HEK293 (cell line): ENCODE results near the gene GNG7.

Experiments used
- AEBP2 ChIP-seq: fragments of 450-650 bp; formaldehyde crosslinking; IDR thresholded peaks from 2 replicates; pipeline ENCODE4 v1.5.1; 2016; ENCODE audit warnings: missing biosample characterization, missing genetic modification characterization, borderline replicate concordance
- ELK4 ChIP-seq: IDR thresholded peaks from 2 replicates; pipeline ENCODE4 v1.6.1; 2011; ENCODE audit warnings: mild to moderate bottlenecking, low read depth, low read length, borderline replicate concordance
- HOXA7 ChIP-seq: sonication (generic); formaldehyde crosslinking; IDR thresholded peaks from 2 replicates; pipeline ENCODE4 v1.8.1; 2022; ENCODE audit warnings: missing genetic modification reagents, borderline replicate concordance
- KLF17 ChIP-seq: fragments of 450-650 bp; formaldehyde crosslinking; IDR thresholded peaks from 2 replicates; pipeline ENCODE4 v1.5.1; 2016; ENCODE audit warnings: missing biosample characterization, missing genetic modification characterization
- ZBTB21 ChIP-seq: fragments of 450-650 bp; formaldehyde crosslinking; IDR thresholded peaks from 2 replicates; pipeline ENCODE4 v1.5.1; 2017; ENCODE audit warnings: missing biosample characterization, missing genetic modification characterization
- ZNF148 ChIP-seq: fragments of 450-650 bp; formaldehyde crosslinking; IDR thresholded peaks from 2 replicates; pipeline ENCODE4 v1.5.0; 2017; ENCODE audit warnings: missing biosample characterization, missing genetic modification characterization, borderline replicate concordance
- ZNF157 ChIP-seq: fragments of 450-650 bp; formaldehyde crosslinking; IDR thresholded peaks from 2 replicates; pipeline ENCODE4 v1.5.1; 2016; ENCODE audit warnings: missing biosample characterization, missing genetic modification characterization
- ZNF274 ChIP-seq, 2 experiments: fragments of 200-500 bp in 1 of 2; fragments of 450-650 bp in 1 of 2; sonication (Bioruptor generic) in 1 of 2; formaldehyde crosslinking in 1 of 2; IDR thresholded peaks; 2 replicates each; pipeline versions ENCODE4 v1.5.1 to v1.6.1; 2014 to 2016; ENCODE audit warnings: borderline replicate concordance in 1 of 2, inconsistent platforms in 1 of 2, low read length in 1 of 2, missing biosample characterization in 1 of 2, missing genetic modification characterization in 1 of 2
- ZNF350 ChIP-seq: fragments of 450-650 bp; formaldehyde crosslinking; IDR thresholded peaks from 2 replicates; pipeline ENCODE4 v1.5.0; 2017; ENCODE audit warnings: missing biosample characterization, mild to moderate bottlenecking, missing genetic modification characterization
- ZNF394 ChIP-seq: fragments of 450-650 bp; formaldehyde crosslinking; IDR thresholded peaks from 2 replicates; pipeline ENCODE4 v1.5.1; 2016; ENCODE audit warnings: missing biosample characterization, missing genetic modification characterization, mild to moderate bottlenecking, moderate library complexity, borderline replicate concordance
- ZNF404 ChIP-seq: fragments of 450-650 bp; formaldehyde crosslinking; IDR thresholded peaks from 2 replicates; pipeline ENCODE4 v1.5.1; 2017; ENCODE audit warnings: missing biosample characterization, missing genetic modification characterization
- ZNF426 ChIP-seq: fragments of 450-650 bp; formaldehyde crosslinking; IDR thresholded peaks from 2 replicates; pipeline ENCODE4 v1.5.1; 2017; ENCODE audit warnings: missing biosample characterization, missing genetic modification characterization, mild to moderate bottlenecking, inconsistent platforms, moderate library complexity
- ZNF555 ChIP-seq: fragments of 450-650 bp; formaldehyde crosslinking; conservative IDR thresholded peaks from 2 replicates; pipeline ENCODE4 v1.5.1; 2017; ENCODE audit warnings: missing biosample characterization, mild to moderate bottlenecking, missing genetic modification characterization, inconsistent platforms
- ZNF571 ChIP-seq: fragments of 450-650 bp; formaldehyde crosslinking; IDR thresholded peaks from 2 replicates; pipeline ENCODE4 v1.5.0; 2017; ENCODE audit warnings: missing biosample characterization, missing genetic modification characterization
- ZNF585B ChIP-seq: fragments of 450-650 bp; formaldehyde crosslinking; IDR thresholded peaks from 2 replicates; pipeline ENCODE4 v1.5.1; 2016; ENCODE audit warnings: missing biosample characterization, missing genetic modification characterization
- ZNF610 ChIP-seq: fragments of 450-650 bp; formaldehyde crosslinking; IDR thresholded peaks from 2 replicates; pipeline ENCODE4 v1.5.1; 2016; ENCODE audit warnings: missing biosample characterization, missing genetic modification characterization, borderline replicate concordance
- ZNF626 ChIP-seq: fragments of 450-650 bp; sonication (Bioruptor Pico); formaldehyde crosslinking; IDR thresholded peaks from 2 replicates; pipeline ENCODE4 v1.5.1; 2018; ENCODE audit warnings: missing biosample characterization, missing genetic modification characterization, inconsistent platforms
- ZNF704 ChIP-seq: fragments of 450-650 bp; formaldehyde crosslinking; IDR thresholded peaks from 2 replicates; pipeline ENCODE4 v1.5.1; 2016; ENCODE audit warnings: missing biosample characterization, missing genetic modification characterization
- ZNF785 ChIP-seq: fragments of 450-650 bp; formaldehyde crosslinking; IDR thresholded peaks from 2 replicates; pipeline ENCODE4 v1.5.1; 2016; ENCODE audit warnings: missing biosample characterization, missing genetic modification characterization
- TF ChIP-seq, protein P1 (sequence below): fragments of 450-650 bp; formaldehyde crosslinking; IDR thresholded peaks from 2 replicates; pipeline ENCODE4 v1.5.1; 2016; ENCODE audit warnings: missing biosample characterization, missing genetic modification characterization
- TF ChIP-seq, protein P2 (sequence below): fragments of 450-650 bp; formaldehyde crosslinking; IDR thresholded peaks from 2 replicates; pipeline ENCODE4 v1.5.1; 2016; ENCODE audit warnings: missing biosample characterization, missing genetic modification characterization, low read depth
- TF ChIP-seq, protein P3 (sequence below): fragments of 450-650 bp; formaldehyde crosslinking; IDR thresholded peaks from 2 replicates; pipeline ENCODE4 v1.5.1; 2016; ENCODE audit warnings: missing biosample characterization, missing genetic modification characterization

GNG7 gene

GRCh38 chr19:2462635-2463421 lies 239.7 kb downstream of the GNG7 start (continued):
- TF ChIP-seq, protein P1, sequence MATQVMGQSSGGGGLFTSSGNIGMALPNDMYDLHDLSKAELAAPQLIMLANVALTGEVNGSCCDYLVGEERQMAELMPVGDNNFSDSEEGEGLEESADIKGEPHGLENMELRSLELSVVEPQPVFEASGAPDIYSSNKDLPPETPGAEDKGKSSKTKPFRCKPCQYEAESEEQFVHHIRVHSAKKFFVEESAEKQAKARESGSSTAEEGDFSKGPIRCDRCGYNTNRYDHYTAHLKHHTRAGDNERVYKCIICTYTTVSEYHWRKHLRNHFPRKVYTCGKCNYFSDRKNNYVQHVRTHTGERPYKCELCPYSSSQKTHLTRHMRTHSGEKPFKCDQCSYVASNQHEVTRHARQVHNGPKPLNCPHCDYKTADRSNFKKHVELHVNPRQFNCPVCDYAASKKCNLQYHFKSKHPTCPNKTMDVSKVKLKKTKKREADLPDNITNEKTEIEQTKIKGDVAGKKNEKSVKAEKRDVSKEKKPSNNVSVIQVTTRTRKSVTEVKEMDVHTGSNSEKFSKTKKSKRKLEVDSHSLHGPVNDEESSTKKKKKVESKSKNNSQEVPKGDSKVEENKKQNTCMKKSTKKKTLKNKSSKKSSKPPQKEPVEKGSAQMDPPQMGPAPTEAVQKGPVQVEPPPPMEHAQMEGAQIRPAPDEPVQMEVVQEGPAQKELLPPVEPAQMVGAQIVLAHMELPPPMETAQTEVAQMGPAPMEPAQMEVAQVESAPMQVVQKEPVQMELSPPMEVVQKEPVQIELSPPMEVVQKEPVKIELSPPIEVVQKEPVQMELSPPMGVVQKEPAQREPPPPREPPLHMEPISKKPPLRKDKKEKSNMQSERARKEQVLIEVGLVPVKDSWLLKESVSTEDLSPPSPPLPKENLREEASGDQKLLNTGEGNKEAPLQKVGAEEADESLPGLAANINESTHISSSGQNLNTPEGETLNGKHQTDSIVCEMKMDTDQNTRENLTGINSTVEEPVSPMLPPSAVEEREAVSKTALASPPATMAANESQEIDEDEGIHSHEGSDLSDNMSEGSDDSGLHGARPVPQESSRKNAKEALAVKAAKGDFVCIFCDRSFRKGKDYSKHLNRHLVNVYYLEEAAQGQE (tag by site-specific recombination), result peak; percentile 29; the same call in 1 of the 2 replicates
- TF ChIP-seq ZNF704 (tag by site-specific recombination), result no peak
- no peak for TF ChIP-seq ZNF157 (tag by site-specific recombination)
- TF ChIP-seq ZNF785 (tag by site-specific recombination), result no peak
- no peak for TF ChIP-seq ZNF274 (IDR thresholded peaks at IDR 0.05; ENCODE audit: low read length)
- TF ChIP-seq ZNF274 (tag by site-specific recombination; IDR thresholded peaks at IDR 0.05; ENCODE audit: borderline replicate concordance), result no peak
- peak; percentile 52 for TF ChIP-seq ZNF394 (tag by site-specific recombination)
- no peak for TF ChIP-seq ZNF148 (tag by site-specific recombination)
- peak; percentile 34; the same call in 1 of the 2 replicates for TF ChIP-seq ZBTB21 (tag by site-specific recombination)
- no peak for TF ChIP-seq ZNF610 (tag by site-specific recombination)
- no peak for TF ChIP-seq HOXA7 (CRISPR knock-in tag)
- TF ChIP-seq ZNF350 (tag by site-specific recombination), result no peak
- no peak for TF ChIP-seq ZNF555 (tag by site-specific recombination)
- TF ChIP-seq, protein P2, sequence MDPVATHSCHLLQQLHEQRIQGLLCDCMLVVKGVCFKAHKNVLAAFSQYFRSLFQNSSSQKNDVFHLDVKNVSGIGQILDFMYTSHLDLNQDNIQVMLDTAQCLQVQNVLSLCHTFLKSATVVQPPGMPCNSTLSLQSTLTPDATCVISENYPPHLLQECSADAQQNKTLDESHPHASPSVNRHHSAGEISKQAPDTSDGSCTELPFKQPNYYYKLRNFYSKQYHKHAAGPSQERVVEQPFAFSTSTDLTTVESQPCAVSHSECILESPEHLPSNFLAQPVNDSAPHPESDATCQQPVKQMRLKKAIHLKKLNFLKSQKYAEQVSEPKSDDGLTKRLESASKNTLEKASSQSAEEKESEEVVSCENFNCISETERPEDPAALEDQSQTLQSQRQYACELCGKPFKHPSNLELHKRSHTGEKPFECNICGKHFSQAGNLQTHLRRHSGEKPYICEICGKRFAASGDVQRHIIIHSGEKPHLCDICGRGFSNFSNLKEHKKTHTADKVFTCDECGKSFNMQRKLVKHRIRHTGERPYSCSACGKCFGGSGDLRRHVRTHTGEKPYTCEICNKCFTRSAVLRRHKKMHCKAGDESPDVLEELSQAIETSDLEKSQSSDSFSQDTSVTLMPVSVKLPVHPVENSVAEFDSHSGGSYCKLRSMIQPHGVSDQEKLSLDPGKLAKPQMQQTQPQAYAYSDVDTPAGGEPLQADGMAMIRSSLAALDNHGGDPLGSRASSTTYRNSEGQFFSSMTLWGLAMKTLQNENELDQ, result no peak
- TF ChIP-seq, protein P3, sequence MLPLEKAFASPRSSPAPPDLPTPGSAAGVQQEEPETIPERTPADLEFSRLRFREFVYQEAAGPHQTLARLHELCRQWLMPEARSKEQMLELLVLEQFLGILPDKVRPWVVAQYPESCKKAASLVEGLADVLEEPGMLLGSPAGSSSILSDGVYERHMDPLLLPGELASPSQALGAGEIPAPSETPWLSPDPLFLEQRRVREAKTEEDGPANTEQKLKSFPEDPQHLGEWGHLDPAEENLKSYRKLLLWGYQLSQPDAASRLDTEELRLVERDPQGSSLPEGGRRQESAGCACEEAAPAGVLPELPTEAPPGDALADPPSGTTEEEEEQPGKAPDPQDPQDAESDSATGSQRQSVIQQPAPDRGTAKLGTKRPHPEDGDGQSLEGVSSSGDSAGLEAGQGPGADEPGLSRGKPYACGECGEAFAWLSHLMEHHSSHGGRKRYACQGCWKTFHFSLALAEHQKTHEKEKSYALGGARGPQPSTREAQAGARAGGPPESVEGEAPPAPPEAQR (tag by site-specific recombination), result peak; percentile 52; the same call in 1 of the 2 replicates
- TF ChIP-seq ELK4, result no peak
- peak; percentile 93 for TF ChIP-seq KLF17 (tag by site-specific recombination)
- TF ChIP-seq AEBP2 (tag by site-specific recombination), result no peak
- TF ChIP-seq ZNF585B (tag by site-specific recombination), result no peak
- no peak for TF ChIP-seq ZNF404
- TF ChIP-seq ZNF626 (tag by site-specific recombination), result no peak
- TF ChIP-seq ZNF571 (tag by site-specific recombination), result no peak
- no peak for TF ChIP-seq ZNF426 (tag by site-specific recombination)
